Large intestine (tissue), 3 donors: ENCODE data around the gene SLC25A26. TPM values are rescaled to one million over a fixed set of nuclear protein-coding genes. Genes with fewer than 3 reads are reported as not detected.
"Not testable (repeated sequence)": the region's sequence is repeated elsewhere in the genome, so short reads cannot be mapped to it uniquely, and the experiment has no call there.

Source experiments
- DNase-seq, 2 donors: peaks; one replicate each; pipeline versions ENCODE4 v3.0.0 to v3.0.0-alpha.2; 2013
- H3K27ac ChIP-seq: one replicate; pipeline ENCODE4 v1.5.1; 2013; ENCODE audit warnings: low read length
- H3K27me3 ChIP-seq: 2 replicates; pipeline ENCODE4 v1.6.1; 2013; ENCODE audit warnings: low read length; ENCODE audit not compliant: control insufficient read depth, insufficient read depth
- H3K36me3 ChIP-seq: 2 replicates; pipeline ENCODE4 v1.6.1; 2013; ENCODE audit warnings: low read length; ENCODE audit not compliant: control insufficient read depth, insufficient read depth
- H3K4me1 ChIP-seq: one replicate; pipeline ENCODE4 v1.6.1; 2013; ENCODE audit warnings: low read length; ENCODE audit not compliant: control insufficient read depth, insufficient read depth
- H3K4me3 ChIP-seq: one replicate; pipeline ENCODE4 v1.5.1; 2013; ENCODE audit warnings: low read length
- H3K9me3 ChIP-seq: one replicate; pipeline ENCODE4 v1.6.1; 2013; ENCODE audit warnings: mild to moderate bottlenecking, low read depth, low read length, moderate library complexity; ENCODE audit not compliant: control insufficient read depth
- WGBS: methylation state at CpG from one replicate; pipeline ENCODE4 v1.1.5; 2013; ENCODE audit warnings: low lambda C conversion rate; ENCODE audit not compliant: insufficient coverage; 5-methylcytosine and 5-hydroxymethylcytosine counted together
- polyA plus RNA-seq: library from polyadenylated mRNA; unstranded; fragments of 120-200 nt; gene quantifications from one replicate; pipeline ENCODE4 v1.2.1, GENCODE V29; 2013

The SLC25A26 gene
- polyA plus RNA-seq, 1 donor: 19.9 TPM

- Histone ChIP-seq H3K27me3 (no peaks in the 10 kb centered on the region), H3K36me3 (no peaks in the 10 kb centered on the region), H3K9me3 (no peaks in the 10 kb centered on the region), H3K27ac (no peak overlapping the region), H3K4me1 (no peaks in the 10 kb centered on the region), H3K4me3 (no peak overlapping the region)
- WGBS: no CpG with 5 or more reads among the region's 3 CpGs
- no peak for DNase-seq
Observed at GRCh38 chr3:66280304-66280703, 59.5 kb downstream of the SLC25A26 start.

GRCh38 chr3:66291922-66292321, 71.1 kb downstream of the SLC25A26 start:
- DNase-seq, H3K36me3 ChIP-seq, H3K4me3 ChIP-seq, H3K27me3 ChIP-seq, H3K4me1 ChIP-seq, H3K9me3 ChIP-seq, H3K27ac ChIP-seq: not testable (repeated sequence)
- WGBS: no CpG with 5 or more reads among the region's 4 CpGs

- Histone ChIP-seq H3K4me3 (no peak overlapping the region), H3K27ac (no peak overlapping the region), H3K36me3 (no peaks in the 10 kb centered on the region), H3K27me3 (no peaks in the 10 kb centered on the region), H3K9me3 (no peaks in the 10 kb centered on the region), H3K4me1 (peaks cover 4% of the 10 kb centered on the region)
- no CpG with 5 or more reads among the region's 2 CpGs for WGBS
- DNase-seq: no peak
Observed at GRCh38 chr3:66297260-66297873, 76.6 kb downstream of the SLC25A26 start.

- no peak overlapping the region for H3K27ac ChIP-seq
- peaks cover 4% of the 10 kb centered on the region for H3K4me1 ChIP-seq
- no peaks in the 10 kb centered on the region for H3K9me3 ChIP-seq
- no peaks in the 10 kb centered on the region for H3K27me3 ChIP-seq
- H3K36me3 ChIP-seq: no peaks in the 10 kb centered on the region
- H3K4me3 ChIP-seq: no peak overlapping the region
- DNase-seq: no peak
- no CpG with 5 or more reads among the region's 2 CpGs for WGBS
Observed at GRCh38 chr3:66297900-66298299, 77.1 kb downstream of the SLC25A26 start.

- H3K27ac ChIP-seq: no peak overlapping the region
- H3K9me3 ChIP-seq: no peaks in the 10 kb centered on the region
- no peaks in the 10 kb centered on the region for H3K36me3 ChIP-seq
- H3K4me3 ChIP-seq: no peak overlapping the region
- H3K27me3 ChIP-seq: no peaks in the 10 kb centered on the region
- peaks cover 4% of the 10 kb centered on the region for H3K4me1 ChIP-seq
- no peak for DNase-seq
- 0% methylated on average over 1 of the region's 1 CpG for WGBS
Observed at GRCh38 chr3:66298591-66298990, 77.8 kb downstream of the SLC25A26 start.

GRCh38 chr3:66299085-66299484, 78.3 kb downstream of the SLC25A26 start:
- not testable (repeated sequence) for H3K36me3 ChIP-seq, H3K4me3 ChIP-seq, DNase-seq, H3K9me3 ChIP-seq, H3K27ac ChIP-seq, H3K4me1 ChIP-seq, H3K27me3 ChIP-seq
- no CpG with 5 or more reads among the region's 7 CpGs for WGBS

- no peak overlapping the region for H3K27ac ChIP-seq
- no peak overlapping the region for H3K4me3 ChIP-seq
- H3K4me1 ChIP-seq: peaks cover 4% of the 10 kb centered on the region
- no peaks in the 10 kb centered on the region for H3K9me3 ChIP-seq
- H3K36me3 ChIP-seq: no peaks in the 10 kb centered on the region
- WGBS: 26% methylated on average over 3 of the region's 4 CpGs
- no peak for DNase-seq
- H3K27me3 ChIP-seq: no peaks in the 10 kb centered on the region
Observed at GRCh38 chr3:66299891-66300290, 79.1 kb downstream of the SLC25A26 start.

GRCh38 chr3:66302288-66302687, 81.5 kb downstream of the SLC25A26 start:
- H3K36me3 ChIP-seq: no peaks in the 10 kb centered on the region
- H3K4me3 ChIP-seq: no peak overlapping the region
- WGBS: no CpG with 5 or more reads among the region's 3 CpGs
- no peaks in the 10 kb centered on the region for H3K9me3 ChIP-seq
- no peak overlapping the region for H3K27ac ChIP-seq
- H3K4me1 ChIP-seq: peaks cover 4% of the 10 kb centered on the region
- DNase-seq: no peak
- no peaks in the 10 kb centered on the region for H3K27me3 ChIP-seq

- H3K4me1 ChIP-seq: peaks cover 3% of the 10 kb centered on the region
- no peak overlapping the region for H3K27ac ChIP-seq
- H3K9me3 ChIP-seq: no peaks in the 10 kb centered on the region
- no peaks in the 10 kb centered on the region for H3K36me3 ChIP-seq
- DNase-seq: no peak
- H3K27me3 ChIP-seq: no peaks in the 10 kb centered on the region
- H3K4me3 ChIP-seq: no peak overlapping the region
- WGBS: no CpG with 5 or more reads among the region's 3 CpGs
Observed at GRCh38 chr3:66303491-66303901, 82.7 kb downstream of the SLC25A26 start.

GRCh38 chr3:66304293-66304692, 83.5 kb downstream of the SLC25A26 start:
- Histone ChIP-seq H3K4me1 (no peaks in the 10 kb centered on the region), H3K27me3 (no peaks in the 10 kb centered on the region), H3K36me3 (no peaks in the 10 kb centered on the region), H3K4me3 (no peak overlapping the region), H3K9me3 (no peaks in the 10 kb centered on the region), H3K27ac (no peak overlapping the region)
- no peak for DNase-seq
- WGBS: 90% methylated on average over 2 of the region's 3 CpGs

- H3K27me3 ChIP-seq, H3K4me3 ChIP-seq, H3K4me1 ChIP-seq, H3K9me3 ChIP-seq, H3K27ac ChIP-seq, H3K36me3 ChIP-seq, DNase-seq: not testable (repeated sequence)
- 100% methylated on average over 3 of the region's 7 CpGs for WGBS
Observed at GRCh38 chr3:66306086-66306485, 85.3 kb downstream of the SLC25A26 start.
